GM12801 (cell line): ENCODE results near the gene TMEM178A.

ENCODE experiments used
- TF ChIP-seq, protein P1 (sequence below): IDR thresholded peaks from one replicate; pipeline ENCODE4 v1.5.1; 2011; ENCODE audit warnings: control low read depth; ENCODE audit not compliant: insufficient read length; ENCODE audit errors: extremely low read depth

TMEM178A gene

DNA sequence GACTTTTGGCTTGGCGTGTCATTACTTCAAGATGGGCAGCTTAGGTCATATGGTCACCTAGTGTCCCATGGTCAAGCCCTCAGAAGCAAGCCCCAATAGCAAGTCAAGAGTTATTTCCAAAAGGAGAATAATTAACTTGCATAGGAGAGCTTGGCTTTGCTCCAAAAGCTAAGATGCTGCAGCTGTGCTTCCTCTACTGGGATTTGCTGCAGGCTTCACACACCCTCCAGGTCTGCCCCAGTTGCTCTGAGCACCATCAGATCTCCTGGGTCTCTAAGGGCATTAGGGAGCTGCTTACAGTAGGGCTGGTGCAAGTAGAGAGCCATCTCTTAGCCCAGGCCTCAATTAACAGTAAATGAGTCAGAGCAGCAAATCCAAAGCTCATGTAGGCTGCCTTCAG, 66.8 kb downstream of the TMEM178A start:
- TF ChIP-seq, protein P1, sequence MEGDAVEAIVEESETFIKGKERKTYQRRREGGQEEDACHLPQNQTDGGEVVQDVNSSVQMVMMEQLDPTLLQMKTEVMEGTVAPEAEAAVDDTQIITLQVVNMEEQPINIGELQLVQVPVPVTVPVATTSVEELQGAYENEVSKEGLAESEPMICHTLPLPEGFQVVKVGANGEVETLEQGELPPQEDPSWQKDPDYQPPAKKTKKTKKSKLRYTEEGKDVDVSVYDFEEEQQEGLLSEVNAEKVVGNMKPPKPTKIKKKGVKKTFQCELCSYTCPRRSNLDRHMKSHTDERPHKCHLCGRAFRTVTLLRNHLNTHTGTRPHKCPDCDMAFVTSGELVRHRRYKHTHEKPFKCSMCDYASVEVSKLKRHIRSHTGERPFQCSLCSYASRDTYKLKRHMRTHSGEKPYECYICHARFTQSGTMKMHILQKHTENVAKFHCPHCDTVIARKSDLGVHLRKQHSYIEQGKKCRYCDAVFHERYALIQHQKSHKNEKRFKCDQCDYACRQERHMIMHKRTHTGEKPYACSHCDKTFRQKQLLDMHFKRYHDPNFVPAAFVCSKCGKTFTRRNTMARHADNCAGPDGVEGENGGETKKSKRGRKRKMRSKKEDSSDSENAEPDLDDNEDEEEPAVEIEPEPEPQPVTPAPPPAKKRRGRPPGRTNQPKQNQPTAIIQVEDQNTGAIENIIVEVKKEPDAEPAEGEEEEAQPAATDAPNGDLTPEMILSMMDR: no peak

DNA sequence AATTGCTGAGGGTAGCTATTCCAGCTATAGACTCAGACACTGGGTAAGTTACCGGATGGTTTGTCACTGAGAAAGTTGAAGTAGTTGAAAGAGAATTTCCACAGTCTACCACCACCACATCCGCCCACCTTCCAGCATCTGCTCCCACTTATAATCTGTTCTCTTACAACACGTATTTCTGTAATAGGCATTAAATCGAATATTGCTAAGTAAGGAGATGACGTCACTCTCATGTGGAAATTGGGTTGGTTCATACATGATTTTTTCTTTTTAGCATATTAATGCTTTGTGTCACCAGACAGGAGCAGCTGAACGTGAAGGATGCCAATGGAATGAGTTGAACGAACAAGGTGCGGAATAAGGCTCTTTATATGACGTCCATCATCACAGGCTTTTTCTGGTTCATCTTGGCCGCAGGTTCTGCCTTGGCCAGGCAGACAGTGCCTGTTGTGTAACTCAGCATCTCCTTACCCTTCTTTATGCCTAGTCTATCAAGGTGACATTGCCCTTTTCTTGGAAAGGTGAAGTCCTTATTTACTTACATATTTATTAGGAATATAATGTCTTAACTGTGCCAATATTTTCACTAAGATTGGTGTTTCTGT, 67.5 kb downstream of the TMEM178A start:
- TF ChIP-seq, protein P1: no peak

DNA sequence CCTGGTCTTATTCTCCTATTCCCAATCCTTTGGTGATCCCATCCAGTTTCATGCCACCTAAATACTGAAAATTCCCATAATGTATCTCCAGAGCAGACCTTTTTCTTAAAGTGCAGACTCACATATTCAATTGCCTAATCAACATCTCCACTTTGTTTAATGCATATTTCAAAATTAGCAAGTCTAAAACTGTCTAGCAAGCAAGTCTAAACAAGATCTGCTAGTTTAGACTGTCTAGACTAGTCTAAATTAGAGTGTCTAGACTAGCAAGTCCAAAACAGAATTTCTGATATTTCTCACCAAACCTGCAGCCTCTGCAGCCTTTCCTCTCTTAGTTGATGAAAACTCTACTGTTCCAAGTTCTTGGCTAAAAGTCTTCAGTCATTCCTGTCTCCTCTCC, 68.7 kb downstream of the TMEM178A start:
- TF ChIP-seq, protein P1: no peak

DNA sequence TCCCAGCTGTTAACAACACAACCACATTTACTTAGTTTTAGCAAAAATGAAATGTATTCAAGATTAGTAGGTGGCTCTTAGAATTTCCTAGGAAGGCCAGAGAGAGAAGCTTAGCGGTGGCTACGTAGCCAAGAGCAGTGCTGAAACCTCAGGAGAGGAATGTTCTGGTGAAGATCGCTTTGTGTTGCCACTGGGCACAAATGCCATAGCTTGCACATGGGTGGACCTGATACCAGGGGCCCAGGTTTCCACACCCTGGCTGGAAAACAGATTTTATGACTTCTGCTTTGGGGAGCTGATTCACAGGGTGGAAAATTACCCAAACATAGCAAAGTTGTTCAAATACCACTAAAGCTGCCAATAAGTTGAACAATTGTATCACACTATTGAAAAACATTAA, 69.9 kb downstream of the TMEM178A start:
- TF ChIP-seq, protein P1: no peak

DNA sequence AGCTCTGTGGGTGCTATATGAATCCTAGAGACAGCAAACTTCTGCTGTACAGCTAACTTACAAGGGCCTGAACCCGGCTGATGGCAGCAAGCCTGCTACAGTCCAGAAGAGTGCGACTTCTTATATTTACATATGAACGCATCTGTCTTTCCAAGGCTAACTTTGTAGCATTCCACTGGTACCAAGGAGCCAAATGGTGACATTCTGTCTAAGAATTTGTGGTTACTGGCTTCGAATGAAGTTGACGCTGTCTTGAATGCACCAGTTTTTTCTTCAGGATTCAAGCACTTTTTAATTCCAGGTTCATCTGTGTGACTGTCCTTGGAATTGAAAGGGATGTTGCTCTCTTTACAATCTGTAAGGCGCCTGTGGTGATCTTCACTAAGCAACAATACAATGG, 70.9 kb downstream of the TMEM178A start:
- TF ChIP-seq, protein P1: no peak

DNA sequence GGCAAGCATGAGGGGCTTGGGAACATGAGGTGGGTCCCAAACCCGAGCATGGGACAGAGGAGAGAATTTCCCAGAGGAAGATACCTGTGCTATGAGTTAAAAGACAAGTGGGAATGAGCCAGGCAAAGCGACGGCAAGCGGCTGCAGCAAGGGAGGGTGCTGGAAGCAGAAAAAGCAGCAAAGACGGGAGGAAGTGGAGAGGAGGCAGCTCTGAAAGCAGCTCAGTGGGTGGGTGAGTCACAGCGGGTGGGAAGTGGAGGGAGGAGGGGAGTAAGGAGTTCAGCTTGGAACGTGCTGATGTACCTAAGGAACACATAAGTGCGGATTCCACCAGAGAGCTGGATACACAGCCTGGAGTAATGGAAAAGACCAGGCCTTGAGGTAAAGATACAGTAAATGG, 71.9 kb downstream of the TMEM178A start:
- TF ChIP-seq, protein P1: no peak

DNA sequence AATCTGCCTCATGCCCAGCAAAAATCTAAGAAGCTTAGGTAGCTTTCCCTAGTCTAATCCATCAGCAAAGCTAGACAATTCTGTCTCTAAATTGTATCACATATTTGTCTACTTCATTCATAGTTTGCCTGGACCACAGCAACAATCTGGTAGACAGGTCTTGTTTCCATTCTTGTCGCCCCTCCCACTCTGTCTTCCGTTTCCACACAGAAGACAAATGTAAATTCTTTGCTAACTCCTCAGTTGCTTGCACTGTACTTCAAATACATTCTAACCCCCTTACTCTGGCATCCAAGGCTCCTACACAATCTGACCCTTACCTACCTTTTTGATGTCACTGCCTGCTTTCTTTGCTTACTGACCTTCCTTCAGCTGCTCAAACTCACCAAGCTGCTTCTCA, 73.2 kb downstream of the TMEM178A start:
- TF ChIP-seq, protein P1: no peak
